Measurements from ENCODE around the gene OR2A2.

Gene OR2A2

GRCh38 chr7:144100607-144101006, 8.8 kb upstream of the OR2A2 start:
- ATAC-seq, result no peak
- no peak for TF ChIP-seq PATZ1 (CRISPR knock-in tag; IDR thresholded peaks at IDR 0.05; ENCODE audit: borderline replicate concordance)
- TF ChIP-seq ZC3H10 (CRISPR knock-in tag; IDR thresholded peaks at IDR 0.05), result no peak
- TF ChIP-seq PPARA (CRISPR knock-in tag; IDR thresholded peaks at IDR 0.05; ENCODE audit: borderline replicate concordance), result no peak
- no peak for TF ChIP-seq ESRRG (CRISPR knock-in tag; IDR thresholded peaks at IDR 0.05)
- TF ChIP-seq CSDC2 (CRISPR knock-in tag; IDR thresholded peaks at IDR 0.05), result no peak
- no peak for TF ChIP-seq ARNTL (CRISPR knock-in tag; IDR thresholded peaks at IDR 0.05; ENCODE audit: borderline replicate concordance, low read depth)
- TF ChIP-seq RARB (CRISPR knock-in tag; IDR thresholded peaks at IDR 0.05), result no peak
- no peak for TF ChIP-seq ZNF70 (CRISPR knock-in tag; IDR thresholded peaks at IDR 0.05)
- TF ChIP-seq ZNF565 (CRISPR knock-in tag; conservative IDR thresholded peaks at IDR 0.05; ENCODE audit: low read depth), result no peak
- no peak for TF ChIP-seq CSRNP3 (CRISPR knock-in tag; IDR thresholded peaks at IDR 0.05)
- TF ChIP-seq TOX (CRISPR knock-in tag; IDR thresholded peaks at IDR 0.05; ENCODE audit: borderline replicate concordance), result no peak
- TF ChIP-seq TSHZ2 (CRISPR knock-in tag; IDR thresholded peaks at IDR 0.05), result no peak
- TF ChIP-seq SNAI2 (CRISPR knock-in tag; IDR thresholded peaks at IDR 0.05), result no peak
- no peak for TF ChIP-seq GLIS3 (CRISPR knock-in tag; IDR thresholded peaks at IDR 0.05)
- TF ChIP-seq ISL1 (CRISPR knock-in tag; IDR thresholded peaks at IDR 0.05), result no peak
- no peak for TF ChIP-seq TCF4 (CRISPR knock-in tag; IDR thresholded peaks at IDR 0.05; ENCODE audit: borderline replicate concordance)
- no peak for TF ChIP-seq ZFP30 (CRISPR knock-in tag; IDR thresholded peaks at IDR 0.05)

- no peak for ATAC-seq
- no peak for TF ChIP-seq ZNF70 (CRISPR knock-in tag; IDR thresholded peaks at IDR 0.05)
- no peak for TF ChIP-seq ESRRG (CRISPR knock-in tag; IDR thresholded peaks at IDR 0.05)
- TF ChIP-seq ZNF8 (CRISPR knock-in tag; IDR thresholded peaks at IDR 0.05), result no peak
- no peak for TF ChIP-seq RARB (CRISPR knock-in tag; IDR thresholded peaks at IDR 0.05)
- TF ChIP-seq GLIS3 (CRISPR knock-in tag; IDR thresholded peaks at IDR 0.05), result no peak
- no peak for TF ChIP-seq BACH2 (CRISPR knock-in tag; IDR thresholded peaks at IDR 0.05; ENCODE audit: borderline replicate concordance)
- no peak for TF ChIP-seq ZFP30 (CRISPR knock-in tag; IDR thresholded peaks at IDR 0.05)
- TF ChIP-seq TCF4 (CRISPR knock-in tag; IDR thresholded peaks at IDR 0.05; ENCODE audit: borderline replicate concordance), result no peak
- TF ChIP-seq ZC3H10 (CRISPR knock-in tag; IDR thresholded peaks at IDR 0.05), result no peak
- TF ChIP-seq CSDC2 (CRISPR knock-in tag; IDR thresholded peaks at IDR 0.05), result no peak
- no peak for TF ChIP-seq ISL1 (CRISPR knock-in tag; IDR thresholded peaks at IDR 0.05)
- no peak for TF ChIP-seq ZNF565 (CRISPR knock-in tag; conservative IDR thresholded peaks at IDR 0.05; ENCODE audit: low read depth)
- TF ChIP-seq PPARA (CRISPR knock-in tag; IDR thresholded peaks at IDR 0.05; ENCODE audit: borderline replicate concordance), result no peak
- no peak for TF ChIP-seq CSRNP3 (CRISPR knock-in tag; IDR thresholded peaks at IDR 0.05)
- TF ChIP-seq OSR1 (CRISPR knock-in tag; IDR thresholded peaks at IDR 0.05), result no peak
- TF ChIP-seq POU6F1 (CRISPR knock-in tag; IDR thresholded peaks at IDR 0.05; ENCODE audit: borderline replicate concordance, low read depth), result no peak
- TF ChIP-seq TOX (CRISPR knock-in tag; IDR thresholded peaks at IDR 0.05; ENCODE audit: borderline replicate concordance), result no peak
These were observed 7.3 kb upstream of the OR2A2 start for GRCh38 chr7:144102041-144102440.
